GM13977 (cell line): ENCODE results near the gene TNFRSF12A.
A peak's percentile ranks its signal among the peaks of the same experiment; 100 is the strongest.

Experiments used
- DNase-seq: peaks from one replicate; pipeline ENCODE4 v3.0.0; 2012; ENCODE audit warnings: low spot score
- in situ Hi-C: fragments of 300-500 bp; cut with MboI; formaldehyde crosslinking; loops from one replicate; pipeline ENCODE4 v1.12.0; 2022; ENCODE audit warnings: low sequenced_read_pairs, low pct_unique_long_range_greater_than_20kb, mixed read lengths, inconsistent platforms; ENCODE audit not compliant: unreplicated experiment
- TF ChIP-seq, protein P1 (sequence below): IDR thresholded peaks from 2 replicates; pipeline ENCODE4 v1.5.1; 2012; ENCODE audit warnings: mild to moderate bottlenecking, control low read depth; ENCODE audit not compliant: insufficient read depth; ENCODE audit errors: extremely low read depth, missing control alignments

The TNFRSF12A gene, protein sequence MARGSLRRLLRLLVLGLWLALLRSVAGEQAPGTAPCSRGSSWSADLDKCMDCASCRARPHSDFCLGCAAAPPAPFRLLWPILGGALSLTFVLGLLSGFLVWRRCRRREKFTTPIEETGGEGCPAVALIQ

DNA sequence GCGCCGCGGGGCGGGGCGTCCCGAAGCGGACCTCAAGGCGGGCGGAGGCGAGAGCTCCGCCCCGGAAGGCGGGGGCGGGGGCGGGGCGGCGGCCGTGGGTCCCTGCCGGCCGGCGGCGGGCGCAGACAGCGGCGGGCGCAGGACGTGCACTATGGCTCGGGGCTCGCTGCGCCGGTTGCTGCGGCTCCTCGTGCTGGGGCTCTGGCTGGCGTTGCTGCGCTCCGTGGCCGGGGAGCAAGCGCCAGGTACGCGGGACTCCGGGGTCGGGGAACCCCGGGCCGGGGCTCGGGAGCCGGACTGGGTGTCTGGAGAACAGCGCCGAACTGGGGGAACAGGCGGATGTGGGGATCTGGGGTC lies at the start of gene TNFRSF12A:
Gene TNFRSF12A (plus strand): TSS at position 122 of the 357 bp plus-strand sequence. CDS start 30 bp downstream, at position 152.
- in situ Hi-C loops = no loop called here
- TF ChIP-seq, protein P1, sequence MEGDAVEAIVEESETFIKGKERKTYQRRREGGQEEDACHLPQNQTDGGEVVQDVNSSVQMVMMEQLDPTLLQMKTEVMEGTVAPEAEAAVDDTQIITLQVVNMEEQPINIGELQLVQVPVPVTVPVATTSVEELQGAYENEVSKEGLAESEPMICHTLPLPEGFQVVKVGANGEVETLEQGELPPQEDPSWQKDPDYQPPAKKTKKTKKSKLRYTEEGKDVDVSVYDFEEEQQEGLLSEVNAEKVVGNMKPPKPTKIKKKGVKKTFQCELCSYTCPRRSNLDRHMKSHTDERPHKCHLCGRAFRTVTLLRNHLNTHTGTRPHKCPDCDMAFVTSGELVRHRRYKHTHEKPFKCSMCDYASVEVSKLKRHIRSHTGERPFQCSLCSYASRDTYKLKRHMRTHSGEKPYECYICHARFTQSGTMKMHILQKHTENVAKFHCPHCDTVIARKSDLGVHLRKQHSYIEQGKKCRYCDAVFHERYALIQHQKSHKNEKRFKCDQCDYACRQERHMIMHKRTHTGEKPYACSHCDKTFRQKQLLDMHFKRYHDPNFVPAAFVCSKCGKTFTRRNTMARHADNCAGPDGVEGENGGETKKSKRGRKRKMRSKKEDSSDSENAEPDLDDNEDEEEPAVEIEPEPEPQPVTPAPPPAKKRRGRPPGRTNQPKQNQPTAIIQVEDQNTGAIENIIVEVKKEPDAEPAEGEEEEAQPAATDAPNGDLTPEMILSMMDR = no peak
- DNase-seq = peak; percentile 95

DNA sequence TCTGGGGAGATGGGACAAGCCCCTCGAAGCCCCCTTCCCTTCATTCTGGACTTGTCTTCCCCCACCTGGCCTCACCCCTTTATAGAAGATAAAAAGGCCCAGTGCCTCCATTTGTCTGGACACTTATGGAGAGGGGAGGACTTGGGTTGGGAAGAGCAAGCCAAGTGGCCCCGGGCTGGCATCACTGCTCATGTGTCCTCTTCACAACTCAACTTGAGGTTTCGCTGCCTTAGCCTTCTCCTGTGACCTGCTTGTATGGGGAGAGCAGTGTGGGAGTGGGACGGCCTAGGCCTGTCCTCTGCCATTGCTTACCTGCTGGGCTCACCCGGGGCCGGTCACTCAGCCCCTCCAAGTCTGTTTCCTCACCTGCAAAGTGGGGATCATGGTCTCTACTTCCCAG lies 49.6 kb upstream of the TNFRSF12A start:
- TF ChIP-seq, protein P1 = no peak
- in situ Hi-C loops = no loop called here
- no peak for DNase-seq

DNA sequence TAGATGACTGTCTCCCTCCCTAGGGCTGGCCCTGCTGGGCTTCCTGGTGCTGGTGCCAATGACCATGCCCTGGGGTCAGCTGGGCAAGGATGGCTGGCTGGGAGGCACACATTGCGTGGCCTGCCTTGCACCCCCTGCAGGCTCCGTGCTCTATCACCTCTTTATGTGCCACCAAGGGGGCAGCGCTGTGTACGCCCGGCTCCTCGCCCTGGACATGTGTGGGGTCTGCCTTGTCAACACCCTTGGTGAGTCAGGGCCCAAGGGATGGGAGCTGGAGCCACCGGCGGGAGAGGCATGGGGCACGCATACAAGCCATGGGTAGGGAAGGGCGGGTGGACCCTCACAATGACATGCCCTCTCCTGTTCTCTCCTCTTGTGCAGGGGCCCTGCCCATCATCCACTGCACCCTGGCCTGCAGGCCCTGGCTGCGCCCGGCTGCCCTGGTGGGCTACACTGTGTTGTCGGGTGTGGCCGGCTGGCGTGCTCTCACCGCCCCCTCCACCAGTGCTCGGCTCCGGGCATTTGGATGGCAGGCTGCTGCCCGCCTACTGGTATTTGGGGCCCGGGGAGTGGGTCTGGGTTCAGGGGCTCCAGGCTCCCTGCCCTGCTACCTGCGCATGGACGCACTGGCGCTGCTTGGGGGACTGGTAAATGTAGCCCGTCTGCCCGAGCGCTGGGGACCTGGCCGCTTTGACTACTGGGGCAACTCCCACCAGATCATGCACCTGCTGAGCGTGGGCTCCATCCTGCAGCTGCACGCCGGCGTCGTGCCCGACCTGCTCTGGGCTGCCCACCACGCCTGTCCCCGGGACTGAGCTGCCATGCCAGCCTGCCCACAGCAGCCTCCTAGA lies 48.8 kb upstream of the TNFRSF12A start:
- TF ChIP-seq, protein P1 = no peak
- in situ Hi-C loops = no loop called here
- DNase-seq = no peak

DNA sequence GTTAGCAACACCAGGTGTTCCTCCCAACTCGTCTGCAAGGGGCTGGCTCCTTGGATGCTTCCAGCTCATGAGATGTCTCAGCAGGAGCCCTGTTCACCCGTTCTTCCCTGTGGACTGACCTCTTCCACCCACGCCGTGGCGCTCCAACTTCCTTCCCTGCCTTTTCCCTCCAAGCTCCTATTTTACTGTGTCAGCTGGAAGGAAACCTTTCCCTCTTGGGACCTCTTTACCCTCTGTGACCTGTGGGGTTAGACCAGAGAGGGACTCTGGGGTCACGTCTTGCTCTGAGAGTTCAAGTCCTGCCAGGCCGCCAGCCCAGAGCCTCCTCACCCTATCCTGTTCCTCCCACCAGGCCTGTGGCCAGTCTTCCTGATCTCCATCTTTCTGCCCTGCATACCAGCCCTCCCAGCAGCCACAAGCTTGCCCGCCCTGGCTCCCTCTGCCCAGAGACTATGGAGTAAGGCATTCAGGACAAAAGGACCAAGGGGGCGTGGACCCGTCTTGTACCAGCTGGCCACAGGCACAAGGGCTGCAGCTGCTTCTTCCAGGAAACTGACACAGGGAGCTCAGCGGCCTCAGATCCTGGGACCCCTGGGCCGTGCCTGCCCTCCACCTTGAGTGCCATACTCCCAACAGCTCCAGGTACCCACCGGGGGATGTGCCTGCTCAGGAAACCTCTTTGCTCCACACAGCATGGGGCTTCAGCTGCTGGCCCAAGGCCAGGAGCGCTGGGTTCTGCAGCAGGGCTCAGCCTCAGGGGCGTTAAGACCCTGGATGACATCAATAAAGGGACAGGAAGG lies 48.0 kb upstream of the TNFRSF12A start:
- in situ Hi-C loops = no loop called here
- no peak for DNase-seq

DNA sequence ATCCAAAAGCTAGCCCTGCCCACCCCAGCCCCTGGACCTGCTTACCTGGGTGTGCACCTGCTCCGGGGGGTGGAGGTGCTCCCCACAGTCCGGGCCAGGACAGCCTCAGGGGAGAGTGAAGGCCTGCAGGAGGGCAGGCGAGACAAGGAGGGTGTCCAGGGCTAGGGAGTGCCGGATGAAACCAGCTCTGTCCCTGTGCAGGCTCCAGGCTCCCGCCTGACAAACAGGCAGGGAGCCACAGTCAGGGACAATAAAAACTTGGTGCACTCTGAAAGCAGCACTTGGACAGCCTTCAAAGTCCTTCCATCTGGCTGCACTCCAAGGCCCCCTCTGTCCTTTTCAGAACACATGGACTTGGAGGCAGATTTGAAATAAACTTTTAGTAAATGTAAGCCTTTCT lies 47.1 kb upstream of the TNFRSF12A start:
- DNase-seq = no peak
- TF ChIP-seq, protein P1 = no peak
- in situ Hi-C loops = no loop called here

More for the DNA sequence above, 48.0 kb upstream of the TNFRSF12A start:
- TF ChIP-seq, protein P1 = no peak

DNA sequence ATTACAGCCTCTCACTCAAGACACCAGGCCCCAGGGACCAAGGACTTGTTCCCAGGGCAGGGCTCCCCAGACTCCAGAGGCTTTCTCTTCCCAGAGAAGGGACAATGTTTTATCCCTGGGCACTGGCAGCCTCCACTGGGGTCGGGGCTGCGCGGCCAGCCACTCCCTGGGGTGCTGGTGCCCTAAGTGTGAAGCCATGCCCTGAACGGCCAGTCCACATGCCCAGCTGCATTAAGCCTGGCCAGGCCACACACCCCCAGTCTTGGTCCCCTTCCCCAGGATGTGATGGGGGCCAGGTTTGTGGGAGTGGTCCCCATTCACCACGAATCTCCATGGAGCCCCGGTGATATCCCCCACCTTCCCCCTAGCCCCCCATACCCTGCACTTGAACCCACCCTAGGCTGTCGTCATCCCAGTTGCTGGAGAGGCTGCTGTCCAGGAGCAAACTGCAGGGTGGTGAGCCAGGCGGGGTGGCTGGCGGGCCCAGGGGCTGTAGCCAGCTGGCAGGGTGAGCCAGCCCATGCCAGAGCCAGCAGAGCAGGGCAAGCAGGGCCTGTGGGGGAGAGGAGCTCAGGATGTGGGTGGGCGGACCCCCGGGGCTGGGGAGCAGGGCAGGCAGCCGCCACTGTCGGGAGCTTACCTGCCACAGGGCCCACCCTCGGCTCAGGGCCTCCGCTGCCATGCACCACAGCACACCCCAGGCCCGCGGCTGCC lies 46.4 kb upstream of the TNFRSF12A start:
- in situ Hi-C loops = no loop called here
- no peak for DNase-seq
- TF ChIP-seq, protein P1 = no peak
